HG02610 (cell line): Measurements from ENCODE around the gene SYT12.

ENCODE experiments used
- ATAC-seq: cut with Tn5 transposase; IDR thresholded peaks from one replicate; pipeline ENCODE4 v1.9.1; 2021; ENCODE audit warnings: mild to moderate bottlenecking, moderate library complexity; ENCODE audit not compliant: unreplicated experiment

The SYT12 gene

DNA sequence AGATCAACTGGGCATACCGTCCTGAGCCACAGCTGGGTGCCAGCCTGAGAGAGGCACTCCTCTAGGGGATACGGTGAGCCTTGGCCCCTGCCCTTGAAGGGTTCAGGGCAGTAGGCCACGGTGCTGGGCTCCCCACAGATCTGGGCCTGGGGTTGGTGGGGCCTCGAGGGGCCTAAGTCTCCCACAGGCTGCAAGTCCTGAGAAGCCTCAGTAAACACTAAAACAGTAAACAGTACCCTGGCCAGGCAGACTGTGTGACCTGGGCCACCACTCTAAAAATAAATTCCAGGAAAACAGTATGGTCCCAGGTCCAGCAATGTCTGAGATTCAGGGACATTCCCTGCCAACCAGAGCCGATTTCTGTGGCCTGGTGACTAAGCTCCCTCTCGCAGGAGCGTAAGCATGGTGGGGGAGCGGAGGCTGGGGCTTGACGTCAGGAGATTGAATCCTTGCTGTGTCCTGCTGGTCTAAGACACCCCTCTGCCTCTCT lies 31.5 kb downstream of the SYT12 start:
- no peak for ATAC-seq

DNA sequence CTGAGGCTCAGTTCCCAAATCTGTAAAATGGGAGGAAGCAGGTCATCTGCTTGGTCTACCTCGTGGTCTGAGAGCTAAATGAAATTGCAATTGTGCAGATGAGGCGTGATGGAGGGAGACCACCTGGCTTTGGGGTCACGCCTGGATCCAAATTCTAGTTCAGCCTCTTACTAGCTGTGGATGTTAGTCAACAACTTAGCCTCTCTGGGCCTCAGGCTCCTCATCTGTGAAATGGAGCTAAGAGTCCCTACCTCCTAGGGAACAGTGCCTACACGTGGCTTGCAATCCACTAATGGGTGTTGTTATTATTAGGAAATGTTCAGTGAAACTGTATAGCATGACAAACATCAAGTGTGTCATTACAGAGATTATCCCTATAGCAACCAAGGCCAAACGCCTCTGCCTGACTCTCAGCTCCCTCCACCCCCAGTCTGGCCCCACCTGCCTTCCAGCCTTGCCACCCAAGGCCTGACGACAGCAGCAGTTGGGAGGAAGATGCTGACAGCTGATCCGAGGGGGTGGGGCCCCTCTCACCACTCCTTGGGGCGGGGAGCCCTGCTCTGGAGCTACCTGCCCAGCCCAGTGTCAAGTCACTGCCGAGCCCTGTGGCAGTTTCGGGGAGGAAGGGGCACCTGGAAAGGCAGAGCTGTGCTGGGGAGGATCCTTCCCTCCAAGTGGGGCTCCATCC lies 32.0 kb downstream of the SYT12 start:
- no peak for ATAC-seq

DNA sequence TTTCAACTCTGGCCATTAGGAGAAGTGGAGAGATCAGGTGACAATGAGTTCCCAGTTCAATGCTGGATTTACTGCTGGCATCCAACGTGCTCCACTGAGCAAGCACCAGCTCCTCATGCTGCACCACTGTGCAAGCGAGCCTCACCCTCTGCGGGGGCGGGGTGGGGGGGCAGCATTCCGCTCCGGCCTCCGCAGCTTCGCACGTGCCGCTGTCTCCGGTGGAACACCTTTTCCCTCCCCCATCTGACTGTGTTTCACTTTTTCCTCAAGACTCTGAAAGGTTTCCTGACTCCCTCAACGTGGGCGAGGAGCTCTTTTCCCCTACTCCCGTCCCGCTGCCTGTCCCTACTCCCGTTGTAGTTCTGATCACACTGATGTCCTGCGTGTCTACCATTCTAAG lies 32.9 kb downstream of the SYT12 start:
- ATAC-seq: no peak

DNA sequence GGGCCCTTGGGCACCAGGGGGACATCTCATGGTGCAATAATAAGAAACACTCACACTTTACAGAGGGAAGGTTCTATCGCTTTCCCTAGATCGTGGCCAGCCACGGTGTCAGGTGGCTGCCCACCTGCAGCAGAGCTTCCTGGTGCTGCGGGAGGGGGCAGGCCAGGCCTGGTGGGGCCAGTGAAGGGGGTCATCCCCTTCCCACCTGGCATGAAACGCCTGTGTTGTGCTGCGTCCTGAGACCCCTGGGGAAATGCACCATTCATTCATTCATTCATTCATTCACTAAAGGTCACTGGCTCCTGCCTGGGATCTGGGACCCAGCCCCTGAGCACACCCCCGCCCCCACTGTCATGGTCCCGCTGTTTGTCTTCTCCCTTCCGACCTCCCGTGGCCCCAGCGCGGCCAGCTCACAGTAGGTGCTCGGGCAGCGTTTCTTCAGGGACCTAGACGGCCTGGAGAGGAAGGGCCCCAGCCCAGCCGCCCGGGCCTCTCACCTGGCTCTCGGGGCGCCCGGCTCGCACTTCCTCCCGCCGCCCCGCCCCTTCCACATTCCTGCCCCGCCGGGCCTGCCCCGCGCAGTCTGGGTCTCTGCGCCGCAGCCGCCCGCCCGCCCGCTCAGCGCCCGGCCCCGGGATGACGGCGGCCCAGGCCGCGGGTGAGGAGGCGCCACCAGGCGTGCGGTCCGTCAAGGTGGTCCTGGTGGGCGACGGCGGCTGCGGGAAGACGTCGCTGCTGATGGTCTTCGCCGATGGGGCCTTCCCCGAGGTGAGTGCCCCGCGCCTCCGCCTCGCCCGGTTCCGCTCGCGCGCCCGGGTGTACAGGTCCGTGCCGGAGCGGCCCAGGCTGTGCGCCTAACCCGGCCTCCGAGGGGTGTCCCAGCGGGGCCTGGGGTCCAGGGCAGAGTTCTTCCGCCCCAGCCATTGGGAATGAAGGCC lies 33.6 kb downstream of the SYT12 start, which contains the start of gene RHOD:
Gene RHOD (plus strand): TSS at position 581 of the 938 bp plus-strand sequence. CDS start 56 bp downstream, at position 637.
- ATAC-seq: no peak

DNA sequence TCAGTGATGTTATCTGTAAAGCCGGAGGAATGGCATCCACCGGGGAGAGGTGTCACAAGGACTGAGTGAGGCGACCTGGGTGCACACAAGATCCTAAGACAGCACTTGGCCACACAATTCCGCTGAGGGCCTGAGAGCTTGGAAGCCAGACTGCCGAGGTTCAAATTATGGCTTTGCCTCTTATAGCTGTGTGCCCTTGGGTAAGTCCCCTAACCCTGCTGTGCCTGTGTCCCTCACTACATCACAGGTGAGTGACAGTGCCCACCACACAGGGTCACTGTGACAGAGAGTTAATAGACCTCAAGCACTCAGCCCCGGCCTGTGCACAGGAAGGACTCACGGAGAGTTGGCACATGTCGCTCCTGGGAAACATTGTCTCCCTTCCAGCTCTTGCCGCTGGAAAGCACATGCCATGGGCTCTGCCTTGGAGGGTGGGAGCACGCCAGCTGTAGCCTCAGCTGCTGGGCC lies 34.3 kb downstream of the SYT12 start:
- no peak for ATAC-seq

DNA sequence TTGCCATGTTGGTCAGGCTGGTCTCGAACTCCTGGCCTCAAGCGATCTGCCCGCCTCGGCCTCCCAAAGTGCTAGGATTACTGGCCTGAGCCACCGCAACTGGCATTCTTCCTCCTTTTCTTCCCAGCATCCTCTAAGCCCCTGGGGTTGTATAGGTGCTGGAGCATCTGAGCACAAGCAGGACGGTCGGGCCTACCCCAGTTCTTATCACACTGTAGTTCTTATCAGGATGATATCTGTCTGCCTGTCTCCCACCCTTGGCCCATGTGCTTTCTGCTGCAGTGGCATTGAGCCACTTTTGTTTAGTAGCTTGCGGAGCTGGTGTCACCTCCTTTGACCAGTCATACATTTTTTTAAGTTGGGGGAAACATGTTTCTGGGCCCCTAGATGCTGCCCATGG lies 35.6 kb downstream of the SYT12 start:
- ATAC-seq: no peak

DNA sequence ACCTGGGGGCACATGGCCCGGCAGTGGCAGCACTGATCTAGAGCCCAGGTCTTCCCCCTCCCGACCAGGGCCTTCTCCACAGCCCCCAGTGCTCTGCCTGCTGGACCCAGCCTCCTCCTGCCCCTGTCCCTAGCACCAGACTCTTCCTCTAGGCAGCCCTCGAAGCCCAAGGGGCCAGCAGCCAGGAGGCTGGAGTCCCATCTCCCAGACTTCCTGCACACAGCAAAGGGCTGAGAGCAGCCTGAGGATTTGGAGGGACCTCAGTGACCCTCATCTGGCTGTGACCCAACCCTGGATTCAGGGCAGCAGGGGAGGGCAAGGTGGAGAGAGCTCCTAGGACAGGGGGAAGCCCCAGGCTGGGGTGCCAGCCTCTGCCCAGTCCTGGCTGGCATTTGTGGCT lies 36.7 kb downstream of the SYT12 start:
- ATAC-seq: no peak

DNA sequence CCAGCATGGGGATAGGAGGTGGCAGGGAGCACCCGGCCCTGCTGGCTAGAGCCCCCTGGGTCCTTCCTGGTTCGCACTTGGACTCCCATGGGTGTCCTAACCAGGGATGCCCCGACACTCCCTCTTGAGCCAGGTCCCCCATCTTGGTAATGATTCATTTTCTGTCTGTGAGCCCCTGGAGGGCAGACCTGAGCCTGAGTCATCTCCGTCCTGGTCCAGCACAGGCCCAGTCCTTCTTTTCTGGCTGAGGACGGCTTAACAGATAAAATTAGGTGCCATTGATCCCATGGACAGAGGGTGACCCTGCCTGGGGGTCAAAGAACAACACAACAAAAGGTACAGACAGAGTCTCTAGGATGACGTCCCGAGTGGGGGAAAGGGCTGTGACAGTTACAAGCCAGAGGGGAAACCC lies 37.2 kb downstream of the SYT12 start:
- no peak for ATAC-seq

DNA sequence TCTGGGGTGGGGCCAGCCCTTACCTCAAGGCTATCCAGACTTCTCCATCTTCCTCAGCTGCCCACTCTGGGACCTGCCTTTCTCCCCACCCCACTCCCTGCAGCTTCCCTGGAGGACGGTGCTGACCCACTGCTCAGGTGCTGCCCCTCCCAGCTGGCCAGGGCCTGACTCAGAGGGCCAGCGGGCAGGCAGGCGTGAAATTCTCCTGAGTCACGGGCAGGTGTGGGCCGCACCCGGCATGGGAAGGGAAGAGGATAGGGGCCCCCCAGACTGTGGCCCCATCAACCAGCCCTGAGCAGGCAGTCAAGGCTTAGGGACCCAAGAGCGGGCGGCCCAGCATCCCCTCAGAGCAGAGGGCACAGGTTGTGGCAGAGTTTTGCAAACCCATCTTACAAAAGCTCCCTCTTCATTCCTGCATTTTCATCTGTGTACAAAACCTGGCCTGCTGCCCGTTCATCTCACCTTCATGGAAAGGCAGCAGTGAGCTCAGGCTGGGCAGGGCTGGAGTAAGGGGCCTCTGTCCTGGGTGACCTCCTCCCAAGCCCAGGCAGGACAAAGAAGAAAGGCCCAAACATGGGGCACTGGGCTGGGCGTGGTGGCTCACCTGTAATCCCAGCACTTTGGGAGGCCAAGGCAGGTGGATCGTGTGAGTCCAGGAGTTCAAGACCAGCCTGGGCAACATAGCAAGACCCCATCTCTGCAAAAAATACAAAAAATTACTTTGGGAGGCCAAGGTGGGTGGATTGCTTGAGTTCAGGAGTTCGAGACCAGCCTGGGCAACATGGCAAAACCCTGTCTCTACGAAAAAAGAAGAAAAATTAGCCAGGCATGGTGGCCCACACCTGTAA lies 39.8 kb downstream of the SYT12 start:
- ATAC-seq: no peak

DNA sequence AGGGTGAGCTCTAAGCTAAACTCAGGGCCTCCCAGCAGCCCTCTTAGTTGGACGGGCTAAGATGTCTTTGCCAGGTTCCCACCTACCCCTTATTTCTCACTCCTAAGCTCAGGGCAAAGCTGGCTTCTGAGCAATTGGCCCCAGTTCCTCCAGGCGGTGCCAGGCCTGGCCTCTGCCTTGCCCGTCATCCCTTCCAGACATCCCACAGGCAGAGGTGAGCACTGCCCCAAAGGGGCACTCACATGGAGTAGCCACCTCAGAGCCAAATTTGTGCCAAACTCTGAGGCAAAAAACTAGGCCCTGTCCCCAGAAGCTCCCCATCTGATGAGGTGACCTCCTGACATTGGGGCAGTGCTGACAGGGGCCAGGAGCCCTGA lies 43.4 kb downstream of the SYT12 start:
- no peak for ATAC-seq

DNA sequence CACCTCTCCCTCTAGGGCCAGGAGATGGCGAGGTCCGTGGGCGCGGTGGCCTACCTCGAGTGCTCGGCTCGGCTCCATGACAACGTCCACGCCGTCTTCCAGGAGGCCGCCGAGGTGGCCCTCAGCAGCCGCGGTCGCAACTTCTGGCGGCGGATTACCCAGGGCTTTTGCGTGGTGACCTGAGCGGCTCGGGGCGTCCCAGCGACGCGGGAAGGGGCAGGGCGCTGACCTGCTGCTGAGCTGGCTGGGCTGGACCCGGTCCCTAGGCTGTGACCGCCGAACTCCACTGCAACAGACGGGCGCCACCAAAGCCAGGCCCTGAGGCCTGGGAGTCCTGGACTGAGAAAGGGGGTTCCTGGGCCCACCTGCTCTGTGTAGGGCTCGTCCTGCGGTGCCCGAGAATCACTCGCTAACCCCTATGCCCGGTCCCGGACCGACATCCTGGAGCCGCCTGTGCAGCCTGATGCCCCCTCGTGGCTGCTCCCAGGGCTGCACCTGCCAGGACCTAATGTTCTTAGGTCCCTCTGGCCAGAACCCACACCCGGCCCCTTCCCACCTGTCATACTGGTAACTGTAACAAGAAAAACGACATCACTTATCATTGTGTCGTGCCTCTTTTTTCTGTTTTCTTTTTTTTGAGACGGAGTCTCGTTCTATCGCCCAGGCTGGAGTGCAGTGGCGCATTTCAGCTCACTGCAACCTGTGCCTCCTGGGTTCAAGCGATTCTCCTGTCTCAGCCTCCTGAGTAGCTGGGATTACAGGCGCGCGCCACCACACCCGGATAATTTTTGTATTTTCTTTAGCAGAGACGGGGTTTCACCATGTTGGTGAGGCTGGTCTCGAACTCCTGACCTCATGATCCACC lies 48.7 kb downstream of the SYT12 start:
- peak; percentile 54 for ATAC-seq

DNA sequence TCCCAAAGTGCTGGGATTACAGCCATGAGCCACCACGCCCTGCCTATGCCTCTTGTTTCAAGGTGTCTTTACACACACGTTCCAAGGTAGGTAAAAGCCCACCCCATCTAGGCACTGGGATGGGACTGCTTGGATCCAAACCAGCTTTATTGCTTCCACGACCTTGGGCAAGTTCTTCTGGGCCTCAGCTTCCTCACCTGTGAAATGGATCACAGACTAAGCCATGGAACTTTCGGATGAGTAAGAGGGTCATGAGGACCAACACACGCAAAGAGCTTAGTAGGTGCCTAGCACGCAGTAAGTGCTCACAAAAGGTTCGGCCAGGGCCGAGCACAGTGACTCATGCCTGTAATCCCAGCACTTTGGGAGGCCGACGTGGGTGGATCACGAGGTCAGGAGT lies 49.4 kb downstream of the SYT12 start:
- ATAC-seq: no peak

DNA sequence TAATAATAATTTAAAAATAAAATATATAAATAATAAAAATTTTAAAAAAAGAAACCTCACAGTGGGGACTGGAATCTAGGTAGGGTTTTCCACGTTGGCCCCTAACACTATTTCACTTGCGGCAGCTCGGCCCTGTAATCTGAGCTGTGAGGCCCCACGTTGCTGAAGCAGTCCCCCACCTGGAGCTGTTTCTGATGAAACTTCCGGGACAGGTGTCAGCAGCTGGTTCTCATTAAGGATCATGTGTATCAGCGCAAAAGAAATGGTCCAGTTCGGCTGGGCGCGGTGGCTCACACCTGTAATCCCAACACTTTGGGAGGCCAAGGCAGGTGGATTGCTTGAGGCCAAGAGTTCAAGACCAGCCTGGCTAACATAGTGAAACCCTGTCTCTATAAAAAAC lies 51.0 kb downstream of the SYT12 start:
- ATAC-seq: no peak

DNA sequence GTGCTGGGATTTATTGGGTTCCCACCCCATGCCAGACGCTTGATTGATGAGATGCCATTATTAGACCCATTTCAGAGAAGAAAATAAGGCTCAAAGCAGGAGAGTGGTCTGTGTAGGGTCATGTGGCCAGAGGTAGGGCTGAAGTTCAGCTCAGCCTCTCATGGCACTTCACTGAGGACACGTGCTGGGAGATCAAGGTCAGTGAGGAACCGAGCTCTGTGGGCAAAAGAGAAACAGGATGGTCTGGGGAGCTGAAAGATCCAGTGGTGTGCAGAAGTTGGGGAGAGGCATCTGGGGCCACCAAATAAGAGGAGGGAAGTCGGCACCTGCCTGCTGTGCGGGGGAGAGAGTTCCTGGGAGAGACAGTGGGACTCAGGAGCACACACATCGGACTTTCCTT lies 53.3 kb downstream of the SYT12 start:
- no peak for ATAC-seq

DNA sequence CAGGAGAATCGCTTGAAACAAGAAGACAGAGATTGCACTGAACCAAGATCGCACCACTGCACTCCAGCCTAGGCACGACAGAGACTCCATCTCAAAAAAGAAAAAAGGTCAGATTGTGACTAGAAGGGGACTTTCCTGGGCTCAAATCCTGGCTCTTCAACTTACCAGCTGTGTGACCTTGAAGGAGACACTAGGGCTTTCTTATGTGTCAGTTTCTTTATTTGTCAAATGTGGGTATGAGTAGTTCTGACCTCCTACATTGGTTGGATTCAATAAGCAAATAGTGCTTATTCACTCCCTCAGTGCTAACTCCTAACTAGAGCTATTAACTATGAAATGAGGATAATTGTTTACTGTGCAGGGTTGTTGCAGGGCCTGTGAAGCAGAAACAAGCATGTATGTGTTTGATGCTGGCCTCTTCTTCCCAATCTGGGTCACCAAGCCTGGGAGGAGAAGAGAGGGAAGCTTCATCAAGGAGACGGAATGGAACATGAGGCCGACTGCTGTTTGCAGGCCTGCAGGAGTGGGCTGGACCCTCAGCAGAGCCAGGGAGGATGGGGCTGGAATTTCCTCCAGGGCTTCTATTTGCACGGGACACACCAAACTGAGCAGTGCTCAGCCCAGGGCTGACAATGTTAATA lies 56.3 kb downstream of the SYT12 start:
- ATAC-seq: no peak

DNA sequence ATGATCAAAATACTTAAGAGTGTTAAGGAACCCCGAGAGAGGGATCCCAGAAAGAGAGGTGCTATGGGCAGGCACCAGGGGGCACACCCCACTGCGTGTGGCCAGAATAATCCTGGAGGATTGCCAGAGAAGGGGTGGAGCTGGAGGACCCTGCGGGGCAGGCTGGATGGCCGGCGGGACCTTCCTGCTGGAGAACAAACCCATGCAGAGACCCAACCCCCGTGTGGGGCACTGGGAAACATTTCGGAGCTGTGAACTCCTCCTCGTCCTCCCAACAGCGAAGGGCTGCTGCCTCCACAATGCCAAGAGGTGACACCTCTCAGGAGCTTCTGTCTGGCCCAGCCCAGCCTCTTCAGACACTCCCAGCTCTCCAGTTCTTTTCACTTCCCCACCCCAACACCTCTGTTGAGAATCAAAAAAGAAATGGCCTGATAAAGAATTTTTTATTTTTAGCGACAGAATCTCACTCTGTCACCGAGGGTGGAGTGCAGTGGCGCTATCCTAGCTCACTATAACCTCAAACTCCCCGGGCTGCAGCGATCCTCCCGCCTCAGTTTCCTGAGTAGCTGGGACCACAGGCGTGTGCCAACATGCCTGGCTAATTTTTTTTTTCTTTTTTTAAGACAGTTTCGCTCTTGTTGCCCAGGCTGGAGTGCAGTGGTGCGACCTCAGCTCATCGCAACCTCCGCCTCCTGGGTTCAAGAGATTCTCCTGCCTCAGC lies 59.3 kb downstream of the SYT12 start:
- no peak for ATAC-seq

DNA sequence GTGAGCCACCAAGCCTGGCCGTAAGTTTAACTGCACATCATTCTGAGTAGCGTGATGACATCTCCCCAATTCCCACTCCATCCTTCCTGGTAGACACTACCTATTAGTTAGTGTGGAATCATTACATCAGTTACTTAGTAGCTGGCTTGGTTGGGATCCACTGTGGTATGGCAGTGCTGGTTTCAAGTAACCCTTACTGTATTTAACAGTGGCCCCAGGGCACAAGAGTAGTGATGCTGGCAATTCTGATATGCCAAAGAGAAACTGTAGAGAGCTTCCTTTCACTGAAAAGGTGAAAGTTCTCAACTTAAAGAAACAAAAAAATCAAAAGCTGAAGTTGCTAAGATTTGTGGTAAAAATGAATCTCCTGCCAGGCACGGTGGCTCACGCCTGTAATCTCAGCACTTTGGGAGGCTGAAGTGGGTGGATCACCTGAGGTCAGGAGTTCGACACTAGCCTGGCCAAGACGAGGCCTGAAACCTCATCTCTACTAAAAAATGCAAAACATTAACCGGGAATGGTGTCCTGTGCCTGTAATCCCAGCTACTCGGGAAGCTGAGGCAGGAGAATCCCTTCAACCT lies 60.9 kb downstream of the SYT12 start:
- no peak for ATAC-seq

DNA sequence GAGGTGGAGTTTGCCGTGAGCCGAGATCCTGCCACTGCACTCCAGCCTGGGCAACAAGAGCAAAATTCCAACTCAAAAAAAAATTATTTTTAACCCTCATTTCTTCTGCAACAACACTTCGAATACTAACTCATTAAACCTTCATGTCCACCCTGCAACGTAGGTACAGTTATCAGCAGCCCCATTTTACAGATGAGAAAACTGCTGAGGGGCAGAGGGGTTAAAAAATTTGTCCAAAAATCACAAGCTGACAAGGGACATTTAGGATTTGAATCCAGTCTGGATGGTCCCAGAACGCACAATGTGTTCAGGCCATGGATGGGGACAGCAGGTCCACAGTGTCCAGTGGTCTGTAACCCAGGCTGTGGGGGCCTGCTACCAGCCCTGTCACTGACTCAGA lies 62.7 kb downstream of the SYT12 start:
- ATAC-seq: no peak

DNA sequence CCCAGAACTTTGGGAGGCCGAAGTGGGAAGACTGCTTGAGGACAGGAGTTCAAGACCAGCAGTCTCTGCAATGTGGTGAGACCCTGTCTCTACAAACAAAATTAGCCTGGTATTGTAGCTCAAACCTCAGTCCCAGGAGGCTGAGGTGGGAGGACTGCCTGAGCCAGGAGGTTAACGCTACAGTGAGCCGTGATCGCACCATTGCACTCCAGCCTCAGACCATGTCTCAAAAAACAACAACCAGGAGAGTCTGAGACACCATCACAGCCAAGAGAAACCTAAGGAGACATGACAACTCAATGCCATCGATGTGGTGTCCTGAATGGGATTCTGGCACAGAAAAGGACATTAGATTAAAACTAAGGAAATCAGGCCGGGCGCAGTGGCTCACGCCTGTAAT lies 67.8 kb downstream of the SYT12 start:
- no peak for ATAC-seq
